ENCODE measurements around the gene ATAD3A. TPM values are rescaled to one million over a fixed set of nuclear protein-coding genes. Genes with fewer than 3 reads are reported as not detected.
"Not testable (repeated sequence)": the region's sequence is repeated elsewhere in the genome, so short reads cannot be mapped to it uniquely, and the experiment has no call there.

ATAD3A gene
- total and polyA plus RNA-seq, 9 of the 15 experiments (the other 6 are each of a cell fraction or from before 2014, with no cell fraction given): 0.10 to 173 (median 36.7) TPM

DNA sequence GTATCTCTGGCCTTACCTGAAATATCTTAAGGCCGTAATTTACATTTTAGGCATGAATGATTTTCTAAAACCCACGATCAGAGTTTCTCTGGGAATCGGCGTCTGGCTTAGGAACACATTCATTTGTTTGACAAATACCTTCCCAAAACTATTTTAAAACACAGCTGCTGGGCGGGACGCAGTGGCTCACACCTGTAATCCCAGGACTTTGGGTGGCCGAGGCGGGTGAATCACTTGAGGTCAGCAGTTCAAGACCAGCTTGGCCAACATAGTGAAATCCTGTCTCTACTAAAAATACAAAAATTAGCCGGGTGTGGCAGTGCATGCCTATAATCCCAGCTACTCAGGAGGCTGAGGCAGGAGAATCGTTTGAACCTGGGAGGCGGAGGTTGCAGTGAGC lies 45.0 kb downstream of the ATAD3A start:
- Histone ChIP-seq H3K36me3 (ENCODE audit: control insufficient read depth, insufficient read depth, low read length) (peaks cover 65% of the 10 kb centered on the region; the same call in 2 of the 3 replicates), H3K4me1 (replicated peaks in 1 of 2; ENCODE audit: control insufficient read depth in 2 of 2, insufficient read depth in 2 of 2, low read length in 2 of 2) (peaks cover 0 to 34% of the 10 kb centered on the region in 2 experiments; a peak in 3 of 5 replicates), H4K20me1 (replicated peaks; ENCODE audit: control insufficient read depth, insufficient read depth, low read length) (peaks cover 24% of the 10 kb centered on the region; the same call in 1 of the 2 replicates), H3K79me2 (ENCODE audit: control insufficient read depth, insufficient read depth, low read length) (peaks cover 41% of the 10 kb centered on the region)
- H3K9me3 ChIP-seq (replicated peaks; ENCODE audit: control insufficient read depth, insufficient read depth, low read depth, low read length); H3K4me2 ChIP-seq (ENCODE audit: insufficient read depth, low read length); H3K27me3 ChIP-seq (ENCODE audit: control insufficient read depth in 2 of 2, insufficient read depth in 2 of 2, low read length in 2 of 2); H3K9ac ChIP-seq (ENCODE audit: insufficient read depth in 1 of 2, low read depth in 2 of 2, low read length in 2 of 2); H3K9me1 ChIP-seq (ENCODE audit: control insufficient read depth, insufficient read depth, low read length); DNase-seq (ENCODE audit: extremely low read depth in 1 of 4, low spot score in 3 of 4); intact Hi-C loops (cut with micrococcal nuclease); in situ Hi-C loops (cut with MboI); FAIRE-seq; H3K4me3 ChIP-seq; CTCF ChIA-PET (ENCODE audit: low intra/inter-chr PET ratio); ATAC-seq; BruUV-seq (replicated peaks); H2AFZ ChIP-seq (ENCODE audit: low read depth, low read length); H3K27ac ChIP-seq (ENCODE audit: extremely low read depth, low read depth, low read length): not testable (repeated sequence)
- TF ChIP-seq MTF1 (CRISPR knock-in tag; IDR thresholded peaks at IDR 0.05; ENCODE audit: borderline replicate concordance): peak; percentile 30; the same call in 1 of the 2 replicates
- POLR2A ChIA-PET: interaction anchor here (0.8 to 5.0 kb wide), 7 partner anchors 8 to 157 kb away, joined by 3 to 36 read pairs (median 3); no protein-coding TSS in a partner anchor
- WGBS (ENCODE audit: insufficient coverage, low coverage, missing lambda C conversion rate): 86% methylated on average over 11 of the region's 11 CpGs

- BruUV-seq (replicated peaks); intact Hi-C loops (cut with micrococcal nuclease); FAIRE-seq; H3K9ac ChIP-seq (ENCODE audit: insufficient read depth in 1 of 2, low read depth in 2 of 2, low read length in 2 of 2); H3K27ac ChIP-seq (ENCODE audit: extremely low read depth, low read depth, low read length); CTCF ChIA-PET (ENCODE audit: low intra/inter-chr PET ratio); H3K4me2 ChIP-seq (ENCODE audit: insufficient read depth, low read length); H3K27me3 ChIP-seq (ENCODE audit: control insufficient read depth in 2 of 2, insufficient read depth in 2 of 2, low read length in 2 of 2); ATAC-seq; H3K9me3 ChIP-seq (replicated peaks; ENCODE audit: control insufficient read depth, insufficient read depth, low read depth, low read length); H3K9me1 ChIP-seq (ENCODE audit: control insufficient read depth, insufficient read depth, low read length); in situ Hi-C loops (cut with MboI); H2AFZ ChIP-seq (ENCODE audit: low read depth, low read length); H3K4me3 ChIP-seq; DNase-seq (ENCODE audit: extremely low read depth in 1 of 4, low spot score in 3 of 4): not testable (repeated sequence)
- peaks cover 41% of the 10 kb centered on the region for H3K79me2 ChIP-seq (ENCODE audit: control insufficient read depth, insufficient read depth, low read length)
- peaks cover 0 to 33% of the 10 kb centered on the region in 2 experiments; a peak in 3 of 5 replicates for H3K4me1 ChIP-seq (replicated peaks in 1 of 2; ENCODE audit: control insufficient read depth in 2 of 2, insufficient read depth in 2 of 2, low read length in 2 of 2)
- peaks cover 25% of the 10 kb centered on the region; the same call in 1 of the 2 replicates for H4K20me1 ChIP-seq (replicated peaks; ENCODE audit: control insufficient read depth, insufficient read depth, low read length)
- POLR2A ChIA-PET: interaction anchor here (0.7 to 5.0 kb wide), 6 partner anchors 8 to 158 kb away, joined by 3 to 36 read pairs (median 4); no protein-coding TSS in a partner anchor
- WGBS (ENCODE audit: insufficient coverage, low coverage, missing lambda C conversion rate): 95% methylated on average over 7 of the region's 7 CpGs
- TF ChIP-seq POLR2G (IDR thresholded peaks at IDR 0.05; ENCODE audit: low read depth, low read length): 0 out of 2 replicates have a peak, but pooled peaks have one; percentile 28
- TF ChIP-seq, protein P1, sequence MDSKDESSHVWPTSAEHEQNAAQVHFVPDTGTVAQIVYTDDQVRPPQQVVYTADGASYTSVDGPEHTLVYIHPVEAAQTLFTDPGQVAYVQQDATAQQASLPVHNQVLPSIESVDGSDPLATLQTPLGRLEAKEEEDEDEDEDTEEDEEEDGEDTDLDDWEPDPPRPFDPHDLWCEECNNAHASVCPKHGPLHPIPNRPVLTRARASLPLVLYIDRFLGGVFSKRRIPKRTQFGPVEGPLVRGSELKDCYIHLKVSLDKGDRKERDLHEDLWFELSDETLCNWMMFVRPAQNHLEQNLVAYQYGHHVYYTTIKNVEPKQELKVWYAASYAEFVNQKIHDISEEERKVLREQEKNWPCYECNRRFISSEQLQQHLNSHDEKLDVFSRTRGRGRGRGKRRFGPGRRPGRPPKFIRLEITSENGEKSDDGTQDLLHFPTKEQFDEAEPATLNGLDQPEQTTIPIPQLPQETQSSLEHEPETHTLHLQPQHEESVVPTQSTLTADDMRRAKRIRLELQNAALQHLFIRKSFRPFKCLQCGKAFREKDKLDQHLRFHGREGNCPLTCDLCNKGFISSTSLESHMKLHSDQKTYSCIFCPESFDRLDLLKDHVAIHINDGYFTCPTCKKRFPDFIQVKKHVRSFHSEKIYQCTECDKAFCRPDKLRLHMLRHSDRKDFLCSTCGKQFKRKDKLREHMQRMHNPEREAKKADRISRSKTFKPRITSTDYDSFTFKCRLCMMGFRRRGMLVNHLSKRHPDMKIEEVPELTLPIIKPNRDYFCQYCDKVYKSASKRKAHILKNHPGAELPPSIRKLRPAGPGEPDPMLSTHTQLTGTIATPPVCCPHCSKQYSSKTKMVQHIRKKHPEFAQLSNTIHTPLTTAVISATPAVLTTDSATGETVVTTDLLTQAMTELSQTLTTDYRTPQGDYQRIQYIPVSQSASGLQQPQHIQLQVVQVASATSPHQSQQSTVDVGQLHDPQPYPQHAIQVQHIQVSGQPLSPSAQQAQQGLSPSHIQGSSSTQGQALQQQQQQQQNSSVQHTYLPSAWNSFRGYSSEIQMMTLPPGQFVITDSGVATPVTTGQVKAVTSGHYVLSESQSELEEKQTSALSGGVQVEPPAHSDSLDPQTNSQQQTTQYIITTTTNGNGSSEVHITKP (IDR thresholded peaks at IDR 0.05; ENCODE audit: partially characterized antibody): peak; percentile 89
- peaks cover 66% of the 10 kb centered on the region; the same call in 2 of the 3 replicates for H3K36me3 ChIP-seq (ENCODE audit: control insufficient read depth, insufficient read depth, low read length)
Measured at GRCh38 chr1:1557688-1558087, 45.7 kb downstream of the ATAD3A start.

All from K562 (cell line).